ENCODE results near the gene SETD5. TPM values are rescaled to one million over a fixed set of nuclear protein-coding genes. Genes with fewer than 3 reads are reported as not detected.

SETD5 gene
- total RNA-seq, 1 donor from 2014 or later, result 161 TPM

DNA sequence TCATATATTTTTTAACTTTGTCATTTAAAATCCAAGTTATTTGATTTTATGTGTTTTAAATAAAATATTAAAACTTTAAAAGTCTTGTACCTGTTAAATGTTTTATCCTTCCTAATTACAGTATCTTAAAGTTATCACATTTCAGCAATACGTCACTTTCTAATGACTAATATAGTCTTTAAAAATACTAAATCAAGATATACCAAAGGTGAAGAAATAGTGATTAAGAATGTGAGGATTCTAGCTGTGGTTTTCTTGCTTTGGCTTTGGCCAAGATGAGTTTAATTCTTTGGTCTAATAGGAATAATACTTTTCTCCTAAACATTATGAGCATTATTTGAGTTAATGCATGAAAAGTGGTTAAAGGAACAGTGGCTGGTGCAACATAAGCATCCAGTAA lies 13.9 kb downstream of the SETD5 start:
- DNase-seq (ENCODE audit: extremely low spot score, unreplicated experiment), result no peak
- Mint-ChIP-seq H3K27me3 (ENCODE audit: unreplicated experiment) (no peaks in the 10 kb centered on the region), H3K9me3 (ENCODE audit: unreplicated experiment) (no peaks in the 10 kb centered on the region), H3K27ac (ENCODE audit: unreplicated experiment) (peak overlapping the region; percentile 14), H3K4me1 (ENCODE audit: unreplicated experiment) (peaks cover 57% of the 10 kb centered on the region), H3K4me3 (ENCODE audit: unreplicated experiment) (no peak overlapping the region), H3K36me3 (ENCODE audit: unreplicated experiment) (peaks cover 15% of the 10 kb centered on the region)
- no peak for TF ChIP-seq CTCF (IDR thresholded peaks at IDR 0.05)

GRCh38 chr3:9412293-9412692 lies 14.9 kb downstream of the SETD5 start:
- peaks cover 49% of the 10 kb centered on the region for H3K4me1 Mint-ChIP-seq (ENCODE audit: unreplicated experiment)
- no peaks in the 10 kb centered on the region for H3K9me3 Mint-ChIP-seq (ENCODE audit: unreplicated experiment)
- peak overlapping the region; percentile 13 for H3K27ac Mint-ChIP-seq (ENCODE audit: unreplicated experiment)
- H3K27me3 Mint-ChIP-seq (ENCODE audit: unreplicated experiment), result no peaks in the 10 kb centered on the region
- peaks cover 15% of the 10 kb centered on the region for H3K36me3 Mint-ChIP-seq (ENCODE audit: unreplicated experiment)
- DNase-seq (ENCODE audit: extremely low spot score, unreplicated experiment), result no peak
- no peak overlapping the region for H3K4me3 Mint-ChIP-seq (ENCODE audit: unreplicated experiment)
- no peak for TF ChIP-seq CTCF (IDR thresholded peaks at IDR 0.05)

GRCh38 chr3:9414826-9415225 lies 17.4 kb downstream of the SETD5 start:
- Mint-ChIP-seq H3K36me3 (ENCODE audit: unreplicated experiment) (peaks cover 9% of the 10 kb centered on the region), H3K9me3 (ENCODE audit: unreplicated experiment) (no peaks in the 10 kb centered on the region), H3K4me3 (ENCODE audit: unreplicated experiment) (no peak overlapping the region), H3K27me3 (ENCODE audit: unreplicated experiment) (no peaks in the 10 kb centered on the region), H3K27ac (ENCODE audit: unreplicated experiment) (no peak overlapping the region), H3K4me1 (ENCODE audit: unreplicated experiment) (peaks cover 35% of the 10 kb centered on the region)
- DNase-seq (ENCODE audit: extremely low spot score, unreplicated experiment), result no peak
- no peak for TF ChIP-seq CTCF (IDR thresholded peaks at IDR 0.05)

DNA sequence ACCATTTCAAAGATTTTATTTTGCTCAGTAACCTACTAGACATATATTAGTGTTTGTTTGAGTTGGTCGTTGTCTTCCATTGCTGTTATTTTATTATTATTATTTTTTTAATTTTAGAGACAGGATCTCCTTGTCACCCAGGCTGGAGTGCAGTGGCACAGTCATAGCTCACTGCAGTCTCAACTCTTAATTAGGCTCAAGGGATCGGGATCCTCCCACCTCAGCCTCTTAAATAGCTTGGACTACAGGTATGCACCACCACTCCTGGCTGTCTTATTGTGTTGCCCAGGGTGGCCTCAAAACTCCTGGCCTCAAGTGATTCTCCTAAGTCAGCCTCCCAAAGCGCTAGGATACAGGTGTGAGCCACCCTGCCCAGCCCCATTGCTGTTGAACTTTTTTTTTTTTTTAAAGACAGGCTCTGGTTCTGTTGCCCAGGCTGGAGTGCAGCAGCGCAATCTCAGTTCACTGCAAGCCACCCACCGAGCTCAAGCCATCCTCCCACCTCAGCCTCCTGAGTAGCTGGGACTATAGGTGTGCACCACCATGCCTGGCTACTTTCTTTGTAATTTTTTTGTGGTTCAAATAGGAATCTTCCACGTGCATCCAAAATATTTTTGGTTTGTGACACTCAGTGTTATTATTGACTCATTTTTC lies 18.2 kb downstream of the SETD5 start:
- Mint-ChIP-seq H3K4me1 (ENCODE audit: unreplicated experiment) (peaks cover 34% of the 10 kb centered on the region), H3K4me3 (ENCODE audit: unreplicated experiment) (no peak overlapping the region), H3K27me3 (ENCODE audit: unreplicated experiment) (no peaks in the 10 kb centered on the region), H3K36me3 (ENCODE audit: unreplicated experiment) (peaks cover 9% of the 10 kb centered on the region), H3K9me3 (ENCODE audit: unreplicated experiment) (no peaks in the 10 kb centered on the region), H3K27ac (ENCODE audit: unreplicated experiment) (no peak overlapping the region)
- TF ChIP-seq CTCF (IDR thresholded peaks at IDR 0.05), result no peak
- no peak for DNase-seq (ENCODE audit: extremely low spot score, unreplicated experiment)

GRCh38 chr3:9416139-9416780 lies 18.8 kb downstream of the SETD5 start:
- TF ChIP-seq CTCF (IDR thresholded peaks at IDR 0.05), result no peak
- H3K9me3 Mint-ChIP-seq (ENCODE audit: unreplicated experiment), result no peaks in the 10 kb centered on the region
- DNase-seq (ENCODE audit: extremely low spot score, unreplicated experiment), result no peak
- no peak overlapping the region for H3K4me3 Mint-ChIP-seq (ENCODE audit: unreplicated experiment)
- peaks cover 9% of the 10 kb centered on the region for H3K36me3 Mint-ChIP-seq (ENCODE audit: unreplicated experiment)
- no peaks in the 10 kb centered on the region for H3K27me3 Mint-ChIP-seq (ENCODE audit: unreplicated experiment)
- peaks cover 41% of the 10 kb centered on the region for H3K4me1 Mint-ChIP-seq (ENCODE audit: unreplicated experiment)
- peak overlapping the region; percentile 23 for H3K27ac Mint-ChIP-seq (ENCODE audit: unreplicated experiment)
